Measurements from ENCODE around the gene ATR. TPM values are rescaled to one million over a fixed set of nuclear protein-coding genes. Genes with fewer than 3 reads are reported as not detected.

ATR gene
- polyA plus RNA-seq (2013, experiment 1 of 2), result 16.0 TPM
- polyA plus RNA-seq (2013, experiment 2 of 2), result 15.5 TPM

GRCh38 chr3:142578329-142579223 is at the start of gene ATR:
Gene ATR (minus strand): TSS chr3:142578733. CDS start chr3:142578704, 29 bp downstream.
- 0% methylated on average over 63 of the region's 65 CpGs for WGBS, 2 experiments (ENCODE audit: insufficient coverage in 2 of 2)
- Histone ChIP-seq H3K4me3 (ENCODE audit: extremely low read depth, insufficient read depth, low read length, poor library complexity, severe bottlenecking) (peak within 1 kb of the TSS; percentile 85), H3K27ac (ENCODE audit: low read depth, low read length, severe bottlenecking) (peak within 1 kb of the TSS; percentile 92), H3K4me1 (ENCODE audit: control insufficient read depth, insufficient read depth, low read length, poor library complexity, severe bottlenecking) (no peaks in the 10 kb centered on the region), H3K9me3 (ENCODE audit: control insufficient read depth, low read length) (no peaks in the 10 kb centered on the region), H3K36me3 (ENCODE audit: control insufficient read depth, insufficient read depth, low read length) (no peaks in the 10 kb centered on the region)

DNA sequence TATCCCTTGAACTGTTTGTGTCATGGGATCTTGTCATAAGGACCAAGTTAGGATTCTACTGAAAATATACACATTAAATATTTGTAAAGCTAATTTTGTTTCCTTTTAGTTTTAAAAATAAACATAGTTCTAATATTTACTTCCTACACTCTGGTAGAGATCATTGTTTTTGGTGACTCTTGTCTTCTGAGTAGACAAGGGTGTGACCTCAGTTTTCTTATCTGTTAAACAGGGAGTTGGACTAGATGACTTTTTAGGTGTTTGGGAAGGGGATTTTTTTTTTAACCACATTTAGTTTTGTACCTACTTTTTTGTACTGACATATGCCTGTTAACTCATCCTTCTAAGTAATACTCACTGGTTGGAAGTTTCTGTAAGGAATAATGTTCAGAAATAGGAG is 48.4 kb upstream of the ATR start:
- H3K36me3 ChIP-seq (ENCODE audit: control insufficient read depth, insufficient read depth, low read length), result no peaks in the 10 kb centered on the region
- H3K4me3 ChIP-seq (ENCODE audit: extremely low read depth, insufficient read depth, low read length, poor library complexity, severe bottlenecking), result no peak overlapping the region
- no peaks in the 10 kb centered on the region for H3K9me3 ChIP-seq (ENCODE audit: control insufficient read depth, low read length)
- H3K27ac ChIP-seq (ENCODE audit: low read depth, low read length, severe bottlenecking), result no peak overlapping the region
- H3K4me1 ChIP-seq (ENCODE audit: control insufficient read depth, insufficient read depth, low read length, poor library complexity, severe bottlenecking), result no peaks in the 10 kb centered on the region

GRCh38 chr3:142625153-142625440 is 46.6 kb upstream of the ATR start:
- no peaks in the 10 kb centered on the region for H3K9me3 ChIP-seq (ENCODE audit: control insufficient read depth, low read length)
- H3K4me1 ChIP-seq (ENCODE audit: control insufficient read depth, insufficient read depth, low read length, poor library complexity, severe bottlenecking), result no peaks in the 10 kb centered on the region
- H3K27ac ChIP-seq (ENCODE audit: low read depth, low read length, severe bottlenecking), result no peak overlapping the region
- no peak overlapping the region for H3K4me3 ChIP-seq (ENCODE audit: extremely low read depth, insufficient read depth, low read length, poor library complexity, severe bottlenecking)
- WGBS, 2 experiments (ENCODE audit: insufficient coverage in 2 of 2), result 93 to 100% methylated on average over 2 of the region's 2 CpGs
- H3K36me3 ChIP-seq (ENCODE audit: control insufficient read depth, insufficient read depth, low read length), result no peaks in the 10 kb centered on the region

GRCh38 chr3:142624341-142625152 is 46.0 kb upstream of the ATR start:
- WGBS, 2 experiments (ENCODE audit: insufficient coverage in 2 of 2), result 86 to 100% methylated on average over 1 of the region's 2 CpGs
- Histone ChIP-seq H3K4me3 (ENCODE audit: extremely low read depth, insufficient read depth, low read length, poor library complexity, severe bottlenecking) (no peak overlapping the region), H3K27ac (ENCODE audit: low read depth, low read length, severe bottlenecking) (no peak overlapping the region), H3K4me1 (ENCODE audit: control insufficient read depth, insufficient read depth, low read length, poor library complexity, severe bottlenecking) (no peaks in the 10 kb centered on the region), H3K9me3 (ENCODE audit: control insufficient read depth, low read length) (no peaks in the 10 kb centered on the region), H3K36me3 (ENCODE audit: control insufficient read depth, insufficient read depth, low read length) (no peaks in the 10 kb centered on the region)

GRCh38 chr3:142623194-142623593 is 44.7 kb upstream of the ATR start:
- H3K27ac ChIP-seq (ENCODE audit: low read depth, low read length, severe bottlenecking), result no peak overlapping the region
- H3K4me3 ChIP-seq (ENCODE audit: extremely low read depth, insufficient read depth, low read length, poor library complexity, severe bottlenecking), result no peak overlapping the region
- no peaks in the 10 kb centered on the region for H3K36me3 ChIP-seq (ENCODE audit: control insufficient read depth, insufficient read depth, low read length)
- H3K9me3 ChIP-seq (ENCODE audit: control insufficient read depth, low read length), result no peaks in the 10 kb centered on the region
- no peaks in the 10 kb centered on the region for H3K4me1 ChIP-seq (ENCODE audit: control insufficient read depth, insufficient read depth, low read length, poor library complexity, severe bottlenecking)

GRCh38 chr3:142622405-142622804 is 43.9 kb upstream of the ATR start:
- Histone ChIP-seq H3K36me3 (ENCODE audit: control insufficient read depth, insufficient read depth, low read length) (no peaks in the 10 kb centered on the region), H3K4me3 (ENCODE audit: extremely low read depth, insufficient read depth, low read length, poor library complexity, severe bottlenecking) (no peak overlapping the region), H3K27ac (ENCODE audit: low read depth, low read length, severe bottlenecking) (no peak overlapping the region), H3K4me1 (ENCODE audit: control insufficient read depth, insufficient read depth, low read length, poor library complexity, severe bottlenecking) (no peaks in the 10 kb centered on the region), H3K9me3 (ENCODE audit: control insufficient read depth, low read length) (no peaks in the 10 kb centered on the region)
- no CpG with 5 or more reads among the region's 2 CpGs for WGBS, 2 experiments (ENCODE audit: insufficient coverage in 2 of 2)

DNA sequence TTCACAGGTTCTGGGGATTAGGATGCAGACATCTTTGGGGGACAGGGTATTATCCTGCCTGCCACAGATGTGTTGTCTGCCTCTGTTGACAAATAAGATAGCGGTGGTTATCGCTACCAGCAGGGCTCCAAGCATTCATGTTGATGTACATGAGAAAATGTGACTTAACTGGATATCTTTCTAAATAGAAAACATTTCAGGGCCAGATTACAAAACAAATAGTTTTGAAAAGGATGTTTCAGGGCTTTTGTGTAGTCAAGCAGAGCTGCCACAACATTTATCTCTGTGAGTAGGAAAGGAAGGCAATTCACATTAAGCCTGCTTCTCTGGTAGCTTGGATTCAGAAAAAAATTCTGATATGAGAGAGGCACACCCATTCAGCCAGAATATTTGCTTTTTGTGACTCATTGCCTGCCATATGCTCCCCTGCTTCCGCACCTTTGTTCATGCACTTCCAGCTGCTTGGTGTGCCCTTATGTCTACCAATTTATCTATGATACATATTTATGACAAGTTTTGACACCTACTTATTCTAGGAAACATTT is 40.5 kb upstream of the ATR start:
- 100% methylated on average over 1 of the region's 3 CpGs for WGBS, 2 experiments (ENCODE audit: insufficient coverage in 2 of 2)
- no peaks in the 10 kb centered on the region for H3K9me3 ChIP-seq (ENCODE audit: control insufficient read depth, low read length)
- no peak overlapping the region for H3K4me3 ChIP-seq (ENCODE audit: extremely low read depth, insufficient read depth, low read length, poor library complexity, severe bottlenecking)
- no peak overlapping the region for H3K27ac ChIP-seq (ENCODE audit: low read depth, low read length, severe bottlenecking)
- no peaks in the 10 kb centered on the region for H3K4me1 ChIP-seq (ENCODE audit: control insufficient read depth, insufficient read depth, low read length, poor library complexity, severe bottlenecking)
- no peaks in the 10 kb centered on the region for H3K36me3 ChIP-seq (ENCODE audit: control insufficient read depth, insufficient read depth, low read length)

DNA sequence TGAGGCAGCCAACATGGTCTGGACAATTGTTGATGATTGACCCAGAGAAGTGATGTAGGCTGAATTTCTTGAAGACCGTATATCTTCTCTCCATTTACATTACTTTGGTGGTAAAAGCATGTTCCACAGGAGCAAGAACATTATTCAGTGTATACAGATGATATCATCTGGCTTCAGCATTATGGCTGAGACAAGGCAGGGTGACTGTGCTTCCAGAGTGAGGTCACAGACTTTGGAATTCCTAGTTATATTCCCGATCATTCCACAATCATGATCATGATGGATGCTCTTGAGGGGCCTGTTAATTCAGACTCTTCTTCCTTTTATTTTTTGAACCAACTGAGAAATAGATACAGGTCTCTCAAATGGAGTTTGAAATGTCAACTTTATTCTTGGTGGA is 36.6 kb upstream of the ATR start:
- H3K4me1 ChIP-seq (ENCODE audit: control insufficient read depth, insufficient read depth, low read length, poor library complexity, severe bottlenecking), result no peaks in the 10 kb centered on the region
- no peaks in the 10 kb centered on the region for H3K9me3 ChIP-seq (ENCODE audit: control insufficient read depth, low read length)
- no peaks in the 10 kb centered on the region for H3K36me3 ChIP-seq (ENCODE audit: control insufficient read depth, insufficient read depth, low read length)
- no CpG with 5 or more reads among the region's 2 CpGs for WGBS, 2 experiments (ENCODE audit: insufficient coverage in 2 of 2)
- no peak overlapping the region for H3K4me3 ChIP-seq (ENCODE audit: extremely low read depth, insufficient read depth, low read length, poor library complexity, severe bottlenecking)
- no peak overlapping the region for H3K27ac ChIP-seq (ENCODE audit: low read depth, low read length, severe bottlenecking)

DNA sequence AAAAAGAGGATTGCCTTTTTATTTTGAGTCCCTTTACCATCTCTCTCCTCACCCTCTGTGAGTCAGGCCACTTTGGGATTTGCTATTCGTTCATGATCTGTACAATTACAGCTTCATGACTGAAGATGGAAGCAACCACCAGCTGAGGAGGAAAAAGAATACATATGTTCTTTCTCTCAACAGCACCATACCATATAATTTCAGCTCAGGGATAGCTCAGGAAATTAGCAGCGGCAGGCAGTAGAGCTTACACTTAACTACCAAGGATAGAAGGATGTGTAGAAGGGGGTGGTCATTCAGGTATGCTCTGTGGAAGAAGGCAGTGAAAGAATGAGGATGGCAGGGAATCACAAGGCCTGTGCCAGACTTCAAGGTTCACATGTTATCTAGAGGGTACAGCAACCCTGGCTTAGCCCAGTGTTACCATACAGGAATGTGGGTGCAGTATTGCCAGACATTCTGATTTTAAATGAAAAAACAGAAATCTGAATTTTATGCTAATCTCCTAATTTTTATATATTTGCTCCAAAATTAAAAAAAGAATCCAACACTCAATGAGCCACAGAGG is 35.6 kb upstream of the ATR start:
- H3K4me1 ChIP-seq (ENCODE audit: control insufficient read depth, insufficient read depth, low read length, poor library complexity, severe bottlenecking), result no peaks in the 10 kb centered on the region
- no peak overlapping the region for H3K4me3 ChIP-seq (ENCODE audit: extremely low read depth, insufficient read depth, low read length, poor library complexity, severe bottlenecking)
- H3K27ac ChIP-seq (ENCODE audit: low read depth, low read length, severe bottlenecking), result no peak overlapping the region
- H3K9me3 ChIP-seq (ENCODE audit: control insufficient read depth, low read length), result no peaks in the 10 kb centered on the region
- no peaks in the 10 kb centered on the region for H3K36me3 ChIP-seq (ENCODE audit: control insufficient read depth, insufficient read depth, low read length)
- WGBS, 2 experiments (ENCODE audit: insufficient coverage in 2 of 2), result 100% methylated on average over 1 of the region's 2 CpGs; no CpG with 5 or more reads in 1 of the 2 experiments

DNA sequence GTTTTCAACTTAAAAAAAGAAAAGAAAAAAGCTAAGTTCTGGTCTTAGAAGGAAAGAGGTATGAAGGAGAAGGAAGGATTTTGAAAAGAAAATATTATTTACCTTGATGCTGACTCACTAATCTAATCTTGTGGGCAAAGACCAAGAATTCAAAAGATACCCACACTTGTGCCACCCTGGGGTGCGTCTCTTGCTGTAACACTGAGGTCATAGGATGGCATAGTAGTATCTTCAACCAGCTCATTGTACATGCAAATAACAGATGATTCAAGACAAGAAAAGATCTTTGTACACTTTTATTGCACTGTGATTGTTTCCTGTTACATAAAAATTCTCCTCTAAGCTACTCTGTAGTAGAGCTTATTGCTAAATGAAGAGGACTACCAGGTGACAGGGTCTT is 35.0 kb upstream of the ATR start:
- no peaks in the 10 kb centered on the region for H3K4me1 ChIP-seq (ENCODE audit: control insufficient read depth, insufficient read depth, low read length, poor library complexity, severe bottlenecking)
- no CpG with 5 or more reads among the region's 1 CpG for WGBS, 2 experiments (ENCODE audit: insufficient coverage in 2 of 2)

More for the DNA sequence above, 35.0 kb upstream of the ATR start:
- H3K36me3 ChIP-seq (ENCODE audit: control insufficient read depth, insufficient read depth, low read length), result no peaks in the 10 kb centered on the region
- H3K9me3 ChIP-seq (ENCODE audit: control insufficient read depth, low read length), result no peaks in the 10 kb centered on the region
- no peak overlapping the region for H3K4me3 ChIP-seq (ENCODE audit: extremely low read depth, insufficient read depth, low read length, poor library complexity, severe bottlenecking)
- H3K27ac ChIP-seq (ENCODE audit: low read depth, low read length, severe bottlenecking), result no peak overlapping the region

All from mesodermal cell (in vitro differentiated cells).